ENCODE data around the gene ACE. TPM values are rescaled to one million over a fixed set of nuclear protein-coding genes. Genes with fewer than 3 reads are reported as not detected.

ACE gene
- total RNA-seq, 1 experiment from 2014 or later = 0.76 TPM

DNA sequence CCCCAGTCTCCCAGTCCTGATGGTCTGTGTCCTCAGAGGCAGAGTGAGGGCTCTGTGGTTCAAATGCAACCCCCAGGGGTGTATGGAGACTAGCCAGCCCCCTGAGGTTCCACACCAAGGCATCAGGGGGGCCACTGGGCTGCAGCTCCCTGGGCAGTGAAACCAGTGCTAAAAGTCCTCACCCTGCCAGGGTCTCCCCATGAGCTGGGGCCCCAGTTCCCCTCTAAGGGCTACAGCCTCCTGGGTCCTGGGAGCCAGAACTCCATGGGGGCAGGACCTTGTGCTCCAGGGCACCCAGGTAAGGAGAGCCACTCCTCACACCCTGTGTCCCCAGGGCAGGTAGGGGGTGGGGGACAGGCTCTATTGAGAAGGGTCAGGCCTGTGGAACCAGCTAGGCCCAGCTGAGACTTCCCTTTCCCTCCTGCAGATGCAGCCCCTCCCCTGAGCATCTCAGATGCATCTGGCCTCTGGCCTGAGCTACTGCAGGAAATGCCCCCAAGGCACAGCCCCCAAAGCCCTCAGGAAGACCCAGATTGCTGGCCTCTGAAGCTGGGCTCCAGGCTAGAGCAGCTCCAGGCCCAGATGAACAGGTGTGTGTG, 67.1 kb downstream of the ACE start:
- no peak for DNase-seq
- BruUV-seq (replicated peaks) = no TSS peak
- Histone ChIP-seq H3F3A (ENCODE audit: insufficient read depth, low read depth) (no peaks in the 10 kb centered on the region), H2AFZ (no peak overlapping the region), H3K9me2 (ENCODE audit: insufficient read depth) (no peaks in the 10 kb centered on the region), H3K27ac (no peak overlapping the region), H4K20me1 (ENCODE audit: insufficient read depth) (no peaks in the 10 kb centered on the region), H3K79me2 (ENCODE audit: low read depth) (peaks cover 3% of the 10 kb centered on the region; the same call in 1 of the 2 replicates), H3K27me3 (ENCODE audit: insufficient read depth, low read depth) (no peaks in the 10 kb centered on the region), H3K36me3 (ENCODE audit: low read depth) (no peaks in the 10 kb centered on the region), H3K9me3 (ENCODE audit: insufficient read depth, low read depth) (no peaks in the 10 kb centered on the region), H3K4me2 (no peak overlapping the region), H3K4me3 (no peak overlapping the region), H3K4me1 (replicated peaks; ENCODE audit: insufficient read depth) (peaks cover 13% of the 10 kb centered on the region; the same call in 1 of the 2 replicates)
- ChIA-PET CTCF (no interaction called here), POLR2A (ENCODE audit: unreplicated experiment) (no interaction called here)
- no peak for TF ChIP-seq EZH2 (IDR thresholded peaks at IDR 0.05; ENCODE audit: low read depth)
- TF ChIP-seq, protein P1, sequence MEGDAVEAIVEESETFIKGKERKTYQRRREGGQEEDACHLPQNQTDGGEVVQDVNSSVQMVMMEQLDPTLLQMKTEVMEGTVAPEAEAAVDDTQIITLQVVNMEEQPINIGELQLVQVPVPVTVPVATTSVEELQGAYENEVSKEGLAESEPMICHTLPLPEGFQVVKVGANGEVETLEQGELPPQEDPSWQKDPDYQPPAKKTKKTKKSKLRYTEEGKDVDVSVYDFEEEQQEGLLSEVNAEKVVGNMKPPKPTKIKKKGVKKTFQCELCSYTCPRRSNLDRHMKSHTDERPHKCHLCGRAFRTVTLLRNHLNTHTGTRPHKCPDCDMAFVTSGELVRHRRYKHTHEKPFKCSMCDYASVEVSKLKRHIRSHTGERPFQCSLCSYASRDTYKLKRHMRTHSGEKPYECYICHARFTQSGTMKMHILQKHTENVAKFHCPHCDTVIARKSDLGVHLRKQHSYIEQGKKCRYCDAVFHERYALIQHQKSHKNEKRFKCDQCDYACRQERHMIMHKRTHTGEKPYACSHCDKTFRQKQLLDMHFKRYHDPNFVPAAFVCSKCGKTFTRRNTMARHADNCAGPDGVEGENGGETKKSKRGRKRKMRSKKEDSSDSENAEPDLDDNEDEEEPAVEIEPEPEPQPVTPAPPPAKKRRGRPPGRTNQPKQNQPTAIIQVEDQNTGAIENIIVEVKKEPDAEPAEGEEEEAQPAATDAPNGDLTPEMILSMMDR (conservative IDR thresholded peaks at IDR 0.05) = no peak
- intact Hi-C loops (cut with micrococcal nuclease; ENCODE audit: unreplicated experiment) = no loop called here

DNA sequence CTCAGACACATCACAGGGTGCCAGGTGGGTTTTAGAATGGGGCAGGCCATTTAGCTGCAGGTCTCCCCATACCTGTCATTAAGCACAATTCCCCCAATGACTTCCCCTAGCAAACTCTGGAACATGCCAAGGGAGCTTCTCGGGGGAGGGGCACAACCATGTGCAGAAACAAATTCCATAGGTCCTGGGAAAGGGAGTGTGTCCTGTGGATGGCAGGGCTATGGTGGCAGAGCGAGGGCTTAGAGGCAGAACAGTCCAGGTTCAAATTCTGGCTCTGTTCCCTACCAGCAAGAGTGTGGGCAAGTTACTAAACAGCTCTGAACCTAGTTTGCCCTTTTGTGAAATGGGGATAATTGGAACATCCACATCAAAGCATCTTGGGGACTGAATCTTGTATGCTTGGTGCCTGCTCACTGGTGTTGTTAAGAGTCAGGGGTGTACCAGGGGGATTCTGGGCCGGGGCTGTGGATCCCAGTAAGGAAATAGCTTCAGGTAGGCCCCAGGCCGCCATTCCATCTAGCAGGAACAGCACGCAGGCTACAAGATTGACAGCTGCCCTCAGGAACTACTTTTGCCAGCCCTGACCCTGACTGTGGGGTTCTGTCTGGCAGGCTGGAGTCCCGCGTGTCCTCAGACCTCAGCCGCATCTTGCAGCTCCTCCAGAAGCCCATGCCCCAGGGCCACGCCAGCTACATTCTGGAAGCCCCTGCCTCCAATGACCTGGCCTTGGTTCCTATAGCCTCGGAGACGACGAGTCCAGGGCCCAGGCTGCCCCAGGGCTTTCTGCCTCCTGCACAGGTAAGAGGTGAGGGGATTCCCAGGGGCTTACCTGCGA, 67.8 kb downstream of the ACE start:
- DNase-seq = no peak

DNA sequence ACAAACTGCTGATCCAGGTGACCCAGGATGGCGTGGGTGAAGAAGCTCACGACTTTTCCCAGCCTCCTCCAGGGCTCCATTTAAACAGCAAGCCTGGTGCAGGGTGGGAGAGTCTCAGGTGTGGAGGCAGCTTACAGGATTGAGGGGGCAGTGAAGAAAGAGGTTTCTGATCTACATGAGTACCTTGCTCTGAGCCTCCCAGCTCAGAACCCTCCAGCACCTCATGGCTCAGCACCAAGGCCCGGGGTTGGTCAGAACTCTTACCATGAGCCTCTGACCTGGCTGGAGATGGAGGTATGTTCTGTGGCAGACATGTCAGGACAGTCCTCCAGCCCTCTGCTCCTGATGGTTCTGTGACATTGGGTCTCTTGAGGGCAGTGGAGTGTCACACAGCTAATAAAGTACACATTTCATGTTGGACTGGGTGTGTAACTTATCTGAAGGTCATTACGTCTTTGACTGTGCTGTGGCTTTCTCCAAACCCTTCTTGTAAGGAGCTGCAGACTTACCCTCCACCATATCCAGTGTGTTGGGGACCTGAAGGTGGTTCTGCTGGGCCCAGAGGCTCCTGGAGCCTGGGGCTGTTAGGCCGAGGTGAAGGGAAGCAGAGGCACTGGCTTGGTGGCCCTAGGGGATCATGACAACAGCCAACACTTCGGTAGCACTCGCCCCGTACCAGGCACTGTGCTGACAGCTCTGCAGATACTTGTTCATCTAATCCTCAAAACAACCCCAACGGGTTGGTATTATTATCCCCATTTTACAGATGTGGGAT, 69.6 kb downstream of the ACE start:
- CTCF ChIA-PET = no interaction called here

More for the DNA sequence above, 67.8 kb downstream of the ACE start:
- no peaks in the 10 kb centered on the region for H4K20me1 ChIP-seq (ENCODE audit: insufficient read depth)
- POLR2A ChIA-PET (ENCODE audit: unreplicated experiment) = no interaction called here
- H3K27ac ChIP-seq = no peak overlapping the region
- H2AFZ ChIP-seq = no peak overlapping the region
- H3K9me2 ChIP-seq (ENCODE audit: insufficient read depth) = no peaks in the 10 kb centered on the region
- H3K4me1 ChIP-seq (replicated peaks; ENCODE audit: insufficient read depth) = peaks cover 21% of the 10 kb centered on the region; the same call in 1 of the 2 replicates
- H3K79me2 ChIP-seq (ENCODE audit: low read depth) = peaks cover 7% of the 10 kb centered on the region; the same call in 1 of the 2 replicates
- CTCF ChIA-PET = interaction anchor here (0.5 kb wide), 1 partner anchor 117 kb away, joined by 3 read pairs; no protein-coding TSS in a partner anchor
- no peaks in the 10 kb centered on the region for H3K9me3 ChIP-seq (ENCODE audit: insufficient read depth, low read depth)
- no peaks in the 10 kb centered on the region for H3F3A ChIP-seq (ENCODE audit: insufficient read depth, low read depth)
- no peak overlapping the region for H3K4me2 ChIP-seq
- H3K27me3 ChIP-seq (ENCODE audit: insufficient read depth, low read depth) = no peaks in the 10 kb centered on the region
- H3K4me3 ChIP-seq = no peak overlapping the region
- intact Hi-C loops (cut with micrococcal nuclease; ENCODE audit: unreplicated experiment) = no loop called here
- H3K36me3 ChIP-seq (ENCODE audit: low read depth) = no peaks in the 10 kb centered on the region
- BruUV-seq (replicated peaks) = no TSS peak
- TF ChIP-seq, protein P1 (conservative IDR thresholded peaks at IDR 0.05) = no peak
- TF ChIP-seq EZH2 (IDR thresholded peaks at IDR 0.05; ENCODE audit: low read depth) = no peak

More for the DNA sequence above, 69.6 kb downstream of the ACE start:
- BruUV-seq (replicated peaks) = no TSS peak
- Histone ChIP-seq H3K4me1 (replicated peaks; ENCODE audit: insufficient read depth) (peaks cover 21% of the 10 kb centered on the region; the same call in 1 of the 2 replicates), H3K4me3 (no peak overlapping the region), H3K79me2 (ENCODE audit: low read depth) (peaks cover 19% of the 10 kb centered on the region), H4K20me1 (ENCODE audit: insufficient read depth) (peaks cover 4% of the 10 kb centered on the region; the same call in 1 of the 2 replicates), H3K36me3 (ENCODE audit: low read depth) (no peaks in the 10 kb centered on the region), H3K9me3 (ENCODE audit: insufficient read depth, low read depth) (no peaks in the 10 kb centered on the region), H3K9me2 (ENCODE audit: insufficient read depth) (no peaks in the 10 kb centered on the region), H3K4me2 (no peak overlapping the region), H3K27ac (no peak overlapping the region), H3K27me3 (ENCODE audit: insufficient read depth, low read depth) (no peaks in the 10 kb centered on the region), H3F3A (ENCODE audit: insufficient read depth, low read depth) (no peaks in the 10 kb centered on the region), H2AFZ (no peak overlapping the region)
- intact Hi-C loops (cut with micrococcal nuclease; ENCODE audit: unreplicated experiment) = no loop called here
- POLR2A ChIA-PET (ENCODE audit: unreplicated experiment) = no interaction called here
- DNase-seq = no peak
- TF ChIP-seq EZH2 (IDR thresholded peaks at IDR 0.05; ENCODE audit: low read depth) = no peak
- TF ChIP-seq, protein P1 (conservative IDR thresholded peaks at IDR 0.05) = no peak
